Epithelial cell of umbilical artery (primary cell): Measurements from ENCODE around the gene CTCF. TPM values are rescaled to one million over a fixed set of nuclear protein-coding genes. Genes with fewer than 3 reads are reported as not detected.

Source experiments
- total RNA-seq: library from RNA; depleted of rRNA; stranded (reverse); fragments of >200 nt; gene quantifications from 2 replicates; pipeline ENCODE4 v1.2.3, GENCODE V29; 2014

Gene CTCF
- total RNA-seq = 22.4 and 26.6 TPM in 2 replicates

GRCh38 chr16:67562526-67562917 is at the start of gene CTCF:
Gene CTCF, plus strand, starts transcription at chr16:67562526. Its CDS starts 48,307 bp downstream, at chr16:67610833.

GRCh38 chr16:67528222-67528869 is 34.0 kb upstream of the CTCF start, which contains the start of gene RIPOR1:
Gene RIPOR1, plus strand, starts transcription at chr16:67528829. Its CDS starts 9,618 bp downstream, at chr16:67538447.

GRCh38 chr16:67659675-67660563 is 97.6 kb downstream of the CTCF start, which contains the start of gene ACD:
Gene ACD, minus strand, starts transcription at chr16:67660260. Its CDS starts 40 bp downstream, at chr16:67660220.

GRCh38 chr16:67660564-67661028 is 98.3 kb downstream of the CTCF start, which contains the start of gene PARD6A:
Gene PARD6A, plus strand, starts transcription at chr16:67660960. Its CDS starts 79 bp downstream, at chr16:67661039.

GRCh38 chr16:67666559-67667452 is 104.5 kb downstream of the CTCF start, which contains the start of the genes C16orf86 and ENKD1:
Gene C16orf86, plus strand, starts transcription at chr16:67666814. Its CDS starts 157 bp downstream, at chr16:67666971.
Gene ENKD1, minus strand, starts transcription at chr16:67666750. Its CDS starts 308 bp downstream, at chr16:67666442.

Other genes with a start within 250 kb of the CTCF start
- 0.61 TPM in 1 of 2 replicates, not detected in the other for gene KCTD19, start 235.8 kb upstream of the CTCF start, total RNA-seq
- gene LRRC36, start 235.7 kb upstream of the CTCF start, total RNA-seq = 0.61 and 2.3 TPM in 2 replicates
- 0.15 and 1.9 TPM in 2 replicates for gene TPPP3, start 169.0 kb upstream of the CTCF start, total RNA-seq
- gene ZDHHC1, start 146.0 kb upstream of the CTCF start, total RNA-seq = 4.0 and 7.8 TPM in 2 replicates
- gene HSD11B2, start 131.4 kb upstream of the CTCF start, total RNA-seq = 0.65 TPM in 1 of 2 replicates, not detected in the other
- 90.6 and 105 TPM in 2 replicates for gene ATP6V0D1, start 81.4 kb upstream of the CTCF start, total RNA-seq
- not detected in 2 replicates for gene AGRP, start 79.0 kb upstream of the CTCF start, total RNA-seq
- 48.7 and 49.7 TPM in 2 replicates for gene RIPOR1, start 33.7 kb upstream of the CTCF start, total RNA-seq
- gene CARMIL2, start 82.6 kb downstream of the CTCF start, total RNA-seq = 0.32 and 2.7 TPM in 2 replicates
- 18.2 and 20.5 TPM in 2 replicates for gene ACD, start 97.7 kb downstream of the CTCF start, total RNA-seq
- 1.6 and 5.3 TPM in 2 replicates for gene PARD6A, start 98.4 kb downstream of the CTCF start, total RNA-seq
- 14.7 and 24.0 TPM in 2 replicates for gene ENKD1, start 104.2 kb downstream of the CTCF start, total RNA-seq
- 3.5 and 6.8 TPM in 2 replicates for gene C16orf86, start 104.3 kb downstream of the CTCF start, total RNA-seq
- 29.9 and 47.0 TPM in 2 replicates for gene GFOD2, start 156.8 kb downstream of the CTCF start, total RNA-seq
- 3.6 TPM in 2 replicates for gene RANBP10, start 244.0 kb downstream of the CTCF start, total RNA-seq
- 0.32 TPM in 1 of 2 replicates, not detected in the other for gene TSNAXIP1, start 244.4 kb downstream of the CTCF start, total RNA-seq